Heart right ventricle (tissue), 16 donors: ENCODE data around the gene CDKN2A. TPM values are rescaled to one million over a fixed set of nuclear protein-coding genes. Genes with fewer than 3 reads are reported as not detected.
"Not testable (repeated sequence)": the region's sequence is repeated elsewhere in the genome, so short reads cannot be mapped to it uniquely, and the experiment has no call there.

Experiments
- ATAC-seq, 8 donors: fragments of 200-7000 bp; cut with Tn5 transposase; one replicate each; pipeline ENCODE4 v1.9.1; 2020; ENCODE audit warnings: mild to moderate bottlenecking in 8 of 8, moderate library complexity in 8 of 8, moderate number of reproducible peaks in 1 of 8
- DNase-seq, 2 donors: peaks; one replicate each; pipeline ENCODE4 v3.0.0-alpha.2; 2020
- H3K27ac ChIP-seq, 10 donors: fragments of 200-600 bp; sonication (generic) in 2 of 10; one replicate each; pipeline versions ENCODE4 v1.5.0 to v1.8.0; 2020 to 2022; ENCODE audit warnings: mild to moderate bottlenecking in 3 of 10
- H3K27me3 ChIP-seq, 7 donors: fragments of 200-600 bp; one replicate each; pipeline ENCODE4 v1.8.0; 2021 to 2022; ENCODE audit warnings: mild to moderate bottlenecking in 2 of 7
- H3K36me3 ChIP-seq, 9 donors: fragments of 200-600 bp; sonication (generic) in 1 of 9; one replicate each; pipeline versions ENCODE4 v1.5.0 to v1.8.0; 2020 to 2022; ENCODE audit warnings: mild to moderate bottlenecking in 2 of 9
- H3K4me1 ChIP-seq, 9 donors: fragments of 200-600 bp; sonication (generic) in 1 of 9; one replicate each; pipeline versions ENCODE4 v1.5.0 to v1.8.0; 2020 to 2022; ENCODE audit warnings: mild to moderate bottlenecking in 4 of 9
- H3K4me3 ChIP-seq, 10 donors: fragments of 200-600 bp; sonication (generic) in 2 of 10; one replicate each; pipeline versions ENCODE4 v1.5.0 to v1.8.0; 2020 to 2022; ENCODE audit warnings: mild to moderate bottlenecking in 7 of 10, moderate library complexity in 2 of 10
- H3K9me3 ChIP-seq, 11 donors: fragments of 200-600 bp in 10 of 11; sonication (generic) in 2 of 11; one replicate each; pipeline versions ENCODE4 v1.5.0 to v1.8.0; 2013 to 2022; ENCODE audit warnings: mild to moderate bottlenecking in 2 of 11, control low read depth in 1 of 11, moderate library complexity in 1 of 11
- WGBS, 2 donors: extraction: QIAGEN DNeasy Blood & Tissue Kit; methylation state at CpG; one replicate each; pipeline ENCODE4 v1.1.7; 2013; ENCODE audit warnings: inconsistent platforms in 1 of 2; 5-methylcytosine and 5-hydroxymethylcytosine counted together
- intact Hi-C, 10 donors: fragments of 100-400 bp; cut with DNase I; formaldehyde crosslinking; loops; one replicate each; pipeline versions ENCODE4 v1.11.1 to v1.14.2; 2022
- polyA plus RNA-seq, 2 donors: library from polyadenylated mRNA; stranded (reverse); fragments of 200-250 nt; gene quantifications; one replicate each; pipeline ENCODE4 v1.2.3, GENCODE V29; 2013
- total RNA-seq, 10 donors: library from RNA; stranded (reverse); fragmentation: NEBNext Ultra II Directional in 3 of 10; extraction: Animal tissue kit (Norgen Biotek cat#: 25700) in 3 of 10; gene quantifications; one replicate each; pipeline versions ENCODE4 v1.2.1 to v1.2.4, GENCODE V29; 2021 to 2023
- TF ChIP-seq, protein P1 (sequence below), 9 donors: fragments of 200-600 bp; sonication (generic) in 2 of 9; IDR thresholded peaks; one replicate each; pipeline versions ENCODE4 v1.5.0 to v1.8.0; 2021 to 2022; ENCODE audit warnings: antibody characterized with exemption in 9 of 9, mild to moderate bottlenecking in 5 of 9, moderate library complexity in 1 of 9
- donor health status: Arrhythmogenic right ventricular cardiomyopathy.
- donor health status: ischemic (EF 13 %, LVEDD 7.1; RV severe dilation, severe dysfunction).
- donor health status: healthy with polysubstance abuse.
- donor health status: DM: no; HTN: yes; CAD: no.
- donor health status: DM: no; HTN: no; CAD: no.
- donor health status: ischemic (EF 25% LVEDD 6.9; RV normal size, moderate dysfunction).
- donor health status: ischemic (EF 25% LVEDD 5.7; RV mildly dilated, moderate dysfunction).
- donor health status: healthy.
- donor health status: DM: yes; HTN: yes; CAD: no.
- donor health status: Ischemic cardiomyopathy.
- donor health status: ischemic (EF 35%, LVEDD 5.7; RV mildly dilated, moderate dysfunction).
- donor health status: nonischemic (EF 11% LVEDD 7.7; RV severe dilation, severe dysfunction).
- donor health status: DM: yes; HTN: yes; CAD: no.
- donor health status: PGD.
- donor health status: ischemic (EF 29% LVEDD 5.4; RV normal size, mild dysfunction).
- donor health status: nonischemic (EF 23%, LVEDD 6.1; RV moderate dilation, normal function).

CDKN2A gene
- total and polyA plus RNA-seq, 12 donors = 0.03 to 1.9 (median 0.48) TPM; not detected in 5

GRCh38 chr9:21964925-21965385 is 29.2 kb downstream of the CDKN2A start:
- no peak overlapping the region for H3K27ac ChIP-seq
- peaks cover 0 to 9% (median 0%) of the 10 kb centered on the region in 11 donors for H3K9me3 ChIP-seq
- peaks cover 6 to 28% (median 14%) of the 10 kb centered on the region in 9 donors for H3K4me1 ChIP-seq
- peaks cover 43 to 96% (median 87%) of the 10 kb centered on the region in 7 donors for H3K27me3 ChIP-seq
- DNase-seq = no peak
- 1% methylated on average over 29 of the region's 29 CpGs for WGBS, 2 donors
- peak overlapping the region in 8 of 10 donors; percentile 0 to 47 (median 22) for H3K4me3 ChIP-seq
- peak in 3 of 8 donors; percentile 7 to 42 (median 41) for ATAC-seq
- intact Hi-C loops = loop anchor here in 2 of 10 donors (10.0 kb wide), 1 partner anchor 60 kb away; no protein-coding TSS in a partner anchor
- TF ChIP-seq, protein P1, sequence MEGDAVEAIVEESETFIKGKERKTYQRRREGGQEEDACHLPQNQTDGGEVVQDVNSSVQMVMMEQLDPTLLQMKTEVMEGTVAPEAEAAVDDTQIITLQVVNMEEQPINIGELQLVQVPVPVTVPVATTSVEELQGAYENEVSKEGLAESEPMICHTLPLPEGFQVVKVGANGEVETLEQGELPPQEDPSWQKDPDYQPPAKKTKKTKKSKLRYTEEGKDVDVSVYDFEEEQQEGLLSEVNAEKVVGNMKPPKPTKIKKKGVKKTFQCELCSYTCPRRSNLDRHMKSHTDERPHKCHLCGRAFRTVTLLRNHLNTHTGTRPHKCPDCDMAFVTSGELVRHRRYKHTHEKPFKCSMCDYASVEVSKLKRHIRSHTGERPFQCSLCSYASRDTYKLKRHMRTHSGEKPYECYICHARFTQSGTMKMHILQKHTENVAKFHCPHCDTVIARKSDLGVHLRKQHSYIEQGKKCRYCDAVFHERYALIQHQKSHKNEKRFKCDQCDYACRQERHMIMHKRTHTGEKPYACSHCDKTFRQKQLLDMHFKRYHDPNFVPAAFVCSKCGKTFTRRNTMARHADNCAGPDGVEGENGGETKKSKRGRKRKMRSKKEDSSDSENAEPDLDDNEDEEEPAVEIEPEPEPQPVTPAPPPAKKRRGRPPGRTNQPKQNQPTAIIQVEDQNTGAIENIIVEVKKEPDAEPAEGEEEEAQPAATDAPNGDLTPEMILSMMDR (IDR thresholded peaks at IDR 0.05) = no peak
- no peaks in the 10 kb centered on the region for H3K36me3 ChIP-seq

DNA sequence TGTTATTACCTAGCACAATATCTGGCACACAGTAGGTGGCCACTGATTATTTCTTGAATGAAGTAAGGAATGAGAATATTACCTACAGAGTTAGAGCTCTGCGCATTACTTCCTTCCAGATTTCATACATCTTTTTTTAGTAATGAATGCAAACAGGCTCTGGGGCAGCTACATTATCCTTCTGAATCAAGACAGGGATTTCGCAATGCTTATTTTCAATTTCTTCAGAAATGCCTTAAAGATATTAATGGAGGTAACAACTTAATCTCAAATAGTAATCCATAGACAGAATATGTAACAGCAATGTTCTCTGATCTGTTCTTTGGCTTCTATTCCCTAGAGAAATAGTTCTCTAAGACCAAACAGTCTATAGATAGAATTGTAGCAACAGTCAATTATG is 32.6 kb downstream of the CDKN2A start:
- 89 to 94% methylated on average over 2 of the region's 2 CpGs for WGBS, 2 donors
- ATAC-seq = no peak
- H3K27me3 ChIP-seq = peaks cover 14 to 62% (median 55%) of the 10 kb centered on the region in 7 donors

GRCh38 chr9:21959268-21959667 is 34.9 kb downstream of the CDKN2A start:
- not testable (repeated sequence) for ATAC-seq
- 84 to 93% methylated on average over 19 to 29 of the region's 33 CpGs for WGBS, 2 donors

More for the DNA sequence above, 32.6 kb downstream of the CDKN2A start:
- no peak for DNase-seq
- Histone ChIP-seq H3K9me3 (peaks cover 0 to 9% (median 0%) of the 10 kb centered on the region in 11 donors), H3K27ac (no peak overlapping the region), H3K4me1 (peaks cover 4 to 17% (median 10%) of the 10 kb centered on the region in 9 donors), H3K4me3 (no peak overlapping the region), H3K36me3 (no peaks in the 10 kb centered on the region)
- TF ChIP-seq, protein P1 (IDR thresholded peaks at IDR 0.05) = no peak
- intact Hi-C loops = loop anchor here in 2 of 10 donors (10.0 kb wide), 1 partner anchor 57 kb away; no protein-coding TSS in a partner anchor

DNA sequence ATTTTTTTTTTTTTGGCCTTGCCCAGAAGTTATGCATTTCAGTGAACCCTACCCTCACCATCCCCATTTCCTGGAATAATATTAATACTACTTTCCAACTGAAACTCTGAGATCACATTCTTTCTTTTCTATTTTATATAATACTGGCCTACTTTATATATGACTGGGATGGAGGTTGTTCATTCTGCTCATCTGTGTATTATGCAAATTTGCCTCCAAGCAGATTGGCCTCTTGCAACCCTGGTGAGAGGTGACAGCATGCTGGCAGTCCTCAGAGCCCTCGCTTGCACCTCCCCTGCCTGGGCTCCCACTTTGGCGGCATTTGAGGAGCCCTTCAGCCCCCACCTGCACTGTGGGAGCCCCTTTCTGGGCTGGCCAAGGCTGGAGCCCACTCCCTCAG is 35.4 kb downstream of the CDKN2A start:
- no peak for DNase-seq

More at GRCh38 chr9:21959268-21959667, 34.9 kb downstream of the CDKN2A start:
- H3K9me3 ChIP-seq, DNase-seq, intact Hi-C loops, H3K36me3 ChIP-seq, H3K27ac ChIP-seq, H3K4me1 ChIP-seq, H3K4me3 ChIP-seq: not testable (repeated sequence)
- peaks cover 0 to 43% (median 32%) of the 10 kb centered on the region in 7 donors for H3K27me3 ChIP-seq

More for the DNA sequence above, 35.4 kb downstream of the CDKN2A start:
- WGBS, 2 donors = 81 to 88% methylated on average over 2 of the region's 2 CpGs
- Histone ChIP-seq H3K4me1 (no peaks in the 10 kb centered on the region), H3K4me3 (no peak overlapping the region), H3K27ac (no peak overlapping the region), H3K36me3 (no peaks in the 10 kb centered on the region), H3K27me3 (peaks cover 0 to 43% (median 29%) of the 10 kb centered on the region in 7 donors), H3K9me3 (peaks cover 0 to 9% (median 0%) of the 10 kb centered on the region in 11 donors)
- intact Hi-C loops = no loop called here
- TF ChIP-seq, protein P1 (IDR thresholded peaks at IDR 0.05) = no peak
- ATAC-seq = no peak
